ENCODE data around the gene BORCS8.
A peak's percentile ranks its signal among the peaks of the same experiment; 100 is the strongest.

The BORCS8 gene

DNA sequence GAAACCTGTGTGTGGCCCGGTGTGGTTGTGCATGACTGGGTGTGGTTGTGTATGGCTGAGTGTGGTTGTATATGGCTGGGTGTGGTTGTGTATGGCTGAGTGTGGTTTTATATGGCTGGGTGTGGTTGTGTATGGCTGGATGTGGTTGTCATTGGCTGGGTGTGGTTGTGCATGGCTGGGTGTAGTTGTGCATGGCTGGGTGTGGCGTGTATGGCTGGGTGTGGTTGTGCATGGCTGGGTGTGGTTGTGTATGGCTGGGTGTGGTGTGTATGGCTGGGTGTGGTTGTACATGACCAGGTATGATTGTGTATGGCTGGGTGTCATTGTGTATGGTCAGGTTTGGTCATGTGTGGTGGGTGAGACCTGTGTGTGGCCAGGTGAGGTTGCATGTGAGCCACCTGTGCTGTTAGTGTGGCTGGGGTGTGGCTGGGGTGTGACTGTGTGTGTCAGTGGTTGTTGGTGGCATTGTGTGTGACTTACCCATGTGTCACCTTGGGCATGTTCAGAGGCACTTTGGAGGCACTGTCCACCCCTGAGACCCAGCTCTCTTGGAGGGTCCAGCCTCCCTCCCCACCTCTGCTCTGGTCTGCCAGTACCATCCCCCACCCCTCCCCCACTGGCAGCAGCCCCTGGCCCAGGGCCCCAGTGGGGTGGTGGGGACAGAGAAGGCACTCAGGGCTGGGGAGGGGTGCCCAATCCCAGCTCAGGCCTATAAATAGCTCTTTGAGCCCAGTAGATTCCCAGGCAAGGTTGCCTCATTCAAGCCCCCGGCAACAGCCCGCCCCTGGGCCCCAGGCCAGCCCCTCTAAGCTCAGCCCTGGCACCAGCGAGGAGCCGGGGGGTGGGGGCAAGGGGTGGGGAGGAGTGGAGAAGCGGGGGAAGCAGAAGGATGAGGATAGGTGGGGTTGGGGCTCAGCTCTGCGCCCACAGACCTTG lies 16.0 kb upstream of the BORCS8 start:
- Mint-ChIP-seq H3K27me3 (peaks cover 58% of the 10 kb centered on the region), H3K36me3 (peaks cover 5% of the 10 kb centered on the region), H3K9me3 (peaks cover 12% of the 10 kb centered on the region), H3K4me1 (peaks cover 39% of the 10 kb centered on the region), H3K4me3 (no peak overlapping the region), H3K27ac (peak overlapping the region; percentile 78)
- CTCF ChIA-PET: no interaction called here
- no peak for DNase-seq

GRCh38 chr19:19206938-19207337 lies 15.0 kb upstream of the BORCS8 start:
- Mint-ChIP-seq H3K4me1 (peaks cover 48% of the 10 kb centered on the region), H3K27ac (peak overlapping the region; percentile 53), H3K9me3 (peaks cover 12% of the 10 kb centered on the region), H3K27me3 (peaks cover 48% of the 10 kb centered on the region), H3K36me3 (peaks cover 9% of the 10 kb centered on the region), H3K4me3 (no peak overlapping the region)
- no peak for DNase-seq
- CTCF ChIA-PET: interaction anchor here (1.1 to 1.3 kb wide), 2 partner anchors 10 to 18 kb away, joined by 3 read pairs; no protein-coding TSS in a partner anchor

- peaks cover 51% of the 10 kb centered on the region for H3K4me1 Mint-ChIP-seq
- no peak overlapping the region for H3K4me3 Mint-ChIP-seq
- no peak overlapping the region for H3K27ac Mint-ChIP-seq
- peaks cover 9% of the 10 kb centered on the region for H3K36me3 Mint-ChIP-seq
- DNase-seq: no peak
- H3K9me3 Mint-ChIP-seq: peaks cover 12% of the 10 kb centered on the region
- H3K27me3 Mint-ChIP-seq: peaks cover 36% of the 10 kb centered on the region
- CTCF ChIA-PET: interaction anchor here (0.7 to 1.3 kb wide), 3 partner anchors 11 to 20 kb away, joined by 3 read pairs; no protein-coding TSS in a partner anchor
Observed at GRCh38 chr19:19205416-19206410, 13.8 kb upstream of the BORCS8 start.

DNA sequence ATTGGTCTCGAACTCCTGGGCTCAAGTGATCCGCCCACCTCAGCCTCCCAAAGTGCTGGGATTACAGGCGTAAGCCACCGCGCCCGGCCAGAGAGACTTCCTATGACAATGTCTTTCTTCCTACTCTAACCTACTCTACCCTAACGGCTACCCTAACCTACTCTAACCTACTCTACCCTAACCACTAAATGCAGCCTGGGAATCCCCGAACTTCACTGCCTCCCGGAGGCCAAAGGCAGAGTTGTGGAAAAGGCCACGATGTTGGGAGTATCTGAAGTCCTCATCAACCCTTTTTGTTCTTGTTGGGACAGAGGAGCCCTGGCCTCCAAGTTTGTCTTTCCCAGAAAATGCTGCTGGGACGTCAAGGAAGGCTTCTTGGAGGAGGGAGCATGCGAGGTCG lies 12.2 kb upstream of the BORCS8 start:
- DNase-seq: no peak
- Mint-ChIP-seq H3K27ac (peak overlapping the region; percentile 52), H3K9me3 (peaks cover 12% of the 10 kb centered on the region), H3K27me3 (peaks cover 22% of the 10 kb centered on the region), H3K4me1 (peaks cover 52% of the 10 kb centered on the region), H3K4me3 (peak overlapping the region; percentile 88), H3K36me3 (peaks cover 15% of the 10 kb centered on the region)
- CTCF ChIA-PET: interaction anchor here (0.7 kb wide), 1 partner anchor 10 kb away, joined by 3 read pairs; no protein-coding TSS in a partner anchor

DNA sequence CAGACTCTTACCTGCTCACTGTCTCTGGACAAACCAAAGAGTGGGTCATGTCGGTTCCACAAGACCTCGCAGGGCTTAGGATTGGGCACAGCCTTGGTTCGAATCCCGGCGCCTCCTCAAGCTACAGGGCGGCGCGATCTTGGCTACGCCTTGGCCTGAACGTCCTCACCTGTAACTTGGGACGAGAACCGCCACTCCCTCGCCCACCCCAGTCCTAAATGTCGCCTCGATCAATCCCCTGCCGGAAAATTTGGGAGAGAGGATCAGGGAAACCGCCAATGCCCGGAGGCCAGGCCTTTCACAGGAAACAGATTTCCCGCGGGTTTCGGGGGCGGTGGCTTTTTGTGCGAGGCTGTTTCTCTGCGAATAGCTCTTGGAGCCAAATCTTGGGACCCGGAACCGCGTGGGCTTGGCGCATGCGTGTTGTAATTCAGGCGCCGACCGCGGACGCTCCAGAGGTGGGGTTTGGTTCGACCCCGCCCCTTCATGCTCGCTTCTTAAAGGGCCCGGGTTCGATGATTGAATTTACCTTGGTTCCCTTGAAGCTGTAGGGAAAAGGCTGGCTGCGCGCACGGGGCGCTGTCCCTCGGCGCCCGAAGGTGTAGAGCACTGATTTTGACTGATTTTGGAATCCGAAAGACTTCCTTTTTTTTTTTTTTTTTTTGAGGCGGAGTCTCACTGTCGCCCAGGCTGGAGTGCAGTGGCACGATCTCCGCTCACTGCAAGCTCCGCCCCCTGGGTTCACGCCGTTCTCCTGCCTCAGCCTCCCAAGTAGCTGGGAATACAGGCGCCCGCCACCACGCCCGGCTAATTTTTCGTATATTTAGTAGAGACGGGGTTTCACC lies 11.3 kb upstream of the BORCS8 start, which contains the start of gene NR2C2AP:
TSS of gene NR2C2AP (minus strand) at position 403 of the 845 bp plus-strand sequence. CDS start at position 49, 354 bp downstream.
- peak; percentile 95 for DNase-seq
- H3K27me3 Mint-ChIP-seq: peaks cover 20% of the 10 kb centered on the region
- peaks cover 20% of the 10 kb centered on the region for H3K36me3 Mint-ChIP-seq
- H3K9me3 Mint-ChIP-seq: peaks cover 12% of the 10 kb centered on the region
- CTCF ChIA-PET: interaction anchor here (0.7 kb wide), 1 partner anchor 29 kb away, joined by 3 read pairs; no protein-coding TSS in a partner anchor
- H3K4me1 Mint-ChIP-seq: peaks cover 52% of the 10 kb centered on the region
- H3K4me3 Mint-ChIP-seq: peak within 1 kb of the TSS; percentile 88
- H3K27ac Mint-ChIP-seq: peak within 1 kb of the TSS; percentile 90

- CTCF ChIA-PET: no interaction called here
- peaks cover 19% of the 10 kb centered on the region for H3K27me3 Mint-ChIP-seq
- H3K4me3 Mint-ChIP-seq: peak overlapping the region; percentile 88
- H3K4me1 Mint-ChIP-seq: peaks cover 49% of the 10 kb centered on the region
- H3K36me3 Mint-ChIP-seq: peaks cover 24% of the 10 kb centered on the region
- H3K9me3 Mint-ChIP-seq: peaks cover 10% of the 10 kb centered on the region
- peak overlapping the region; percentile 90 for H3K27ac Mint-ChIP-seq
- no peak for DNase-seq
Observed at GRCh38 chr19:19202707-19203011, 10.7 kb upstream of the BORCS8 start.

DNA sequence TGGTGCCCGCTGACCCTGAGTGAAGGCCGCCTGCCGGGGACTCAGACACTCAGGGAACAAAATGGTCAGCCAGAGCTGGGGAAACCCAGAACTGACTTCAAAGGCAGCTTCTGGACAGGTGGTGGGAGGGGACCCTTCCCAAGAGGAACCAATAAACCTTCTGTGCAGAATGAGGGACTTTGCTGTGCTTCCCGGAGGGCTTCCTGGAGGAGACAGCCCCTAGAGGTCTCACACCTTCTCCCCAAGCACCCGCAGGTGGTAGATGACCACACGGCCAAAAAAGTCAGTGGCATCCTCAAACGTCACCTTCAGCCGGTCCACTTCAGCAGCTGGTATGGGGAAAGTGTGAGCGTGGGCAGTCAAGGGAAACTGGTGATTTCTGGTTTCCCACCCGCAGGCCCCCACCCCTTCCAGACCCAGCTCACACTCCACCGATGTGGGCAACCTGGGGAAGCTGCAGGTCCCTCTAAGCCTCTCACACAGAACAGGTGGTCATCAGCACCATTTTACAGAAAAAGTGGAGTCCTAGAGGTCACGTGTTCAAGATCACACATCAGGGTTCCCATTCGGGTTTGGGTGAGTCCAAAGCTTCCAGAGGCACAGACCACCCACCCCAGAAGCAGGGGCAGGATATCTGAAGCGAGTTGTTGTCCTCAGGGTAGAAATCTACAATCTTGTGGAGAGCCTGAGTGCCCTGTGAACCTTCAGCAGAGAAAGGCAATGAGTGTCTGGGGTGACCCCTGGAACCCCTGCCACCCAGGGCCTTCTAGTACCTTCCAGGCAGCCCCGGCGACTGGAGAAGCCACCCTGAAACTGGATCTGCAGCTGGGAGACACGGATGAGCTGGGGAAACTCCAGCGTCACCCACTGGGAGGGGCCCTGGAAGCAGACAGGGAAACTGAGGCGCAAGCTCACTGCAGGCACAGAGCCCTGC lies 10.0 kb upstream of the BORCS8 start:
- peaks cover 3% of the 10 kb centered on the region for H3K9me3 Mint-ChIP-seq
- DNase-seq: no peak
- H3K4me3 Mint-ChIP-seq: peak overlapping the region; percentile 88
- peak overlapping the region; percentile 90 for H3K27ac Mint-ChIP-seq
- peaks cover 42% of the 10 kb centered on the region for H3K4me1 Mint-ChIP-seq
- H3K27me3 Mint-ChIP-seq: peaks cover 12% of the 10 kb centered on the region
- CTCF ChIA-PET: interaction anchor here (1.0 kb wide), 1 partner anchor 9 kb away, joined by 3 read pairs; no protein-coding TSS in a partner anchor
- H3K36me3 Mint-ChIP-seq: peaks cover 25% of the 10 kb centered on the region

- Mint-ChIP-seq H3K9me3 (no peaks in the 10 kb centered on the region), H3K27ac (peak overlapping the region; percentile 98), H3K4me3 (peak overlapping the region; percentile 99), H3K4me1 (peaks cover 51% of the 10 kb centered on the region), H3K27me3 (no peaks in the 10 kb centered on the region), H3K36me3 (peaks cover 27% of the 10 kb centered on the region)
- CTCF ChIA-PET: interaction anchor here (1.2 kb wide), 1 partner anchor 11 kb away, joined by 3 read pairs; no protein-coding TSS in a partner anchor
- DNase-seq: no peak
Observed at GRCh38 chr19:19193926-19194325, 2.0 kb upstream of the BORCS8 start.

- no peaks in the 10 kb centered on the region for H3K27me3 Mint-ChIP-seq
- H3K36me3 Mint-ChIP-seq: peaks cover 22% of the 10 kb centered on the region
- peak overlapping the region; percentile 98 for H3K27ac Mint-ChIP-seq
- H3K4me3 Mint-ChIP-seq: peak overlapping the region; percentile 99
- CTCF ChIA-PET: interaction anchor here (0.8 to 1.5 kb wide), 3 partner anchors 9 to 33 kb away, joined by 3 read pairs; no protein-coding TSS in a partner anchor
- no peak for DNase-seq
- H3K4me1 Mint-ChIP-seq: peaks cover 54% of the 10 kb centered on the region
- no peaks in the 10 kb centered on the region for H3K9me3 Mint-ChIP-seq
Observed at GRCh38 chr19:19192910-19193423, 1.0 kb upstream of the BORCS8 start.

DNA sequence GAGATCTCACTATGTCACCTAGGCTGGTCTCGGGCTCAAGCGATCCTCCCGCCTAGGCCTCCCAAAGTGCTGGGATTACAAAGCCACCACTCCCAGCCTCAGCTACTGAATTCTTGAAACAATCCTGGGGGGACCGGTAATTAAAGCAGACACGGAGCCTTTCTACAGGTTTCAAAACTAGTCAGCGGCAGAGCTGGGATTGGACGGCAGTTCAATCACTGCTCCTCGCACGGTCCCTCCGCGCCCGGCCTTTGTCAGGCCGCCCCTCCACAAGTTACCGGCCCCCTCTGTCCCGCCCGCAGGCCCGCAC lies 229 bp downstream of the BORCS8 start:
- H3K9me3 Mint-ChIP-seq: no peaks in the 10 kb centered on the region
- peak overlapping the region; percentile 98 for H3K27ac Mint-ChIP-seq
- no peaks in the 10 kb centered on the region for H3K27me3 Mint-ChIP-seq
- H3K4me3 Mint-ChIP-seq: peak overlapping the region; percentile 99
- H3K4me1 Mint-ChIP-seq: peaks cover 54% of the 10 kb centered on the region
- H3K36me3 Mint-ChIP-seq: peaks cover 22% of the 10 kb centered on the region
- no peak for DNase-seq
- CTCF ChIA-PET: interaction anchor here (1.5 to 2.7 kb wide), 3 partner anchors 17 to 173 kb away, joined by 3 to 8 read pairs (median 3); no protein-coding TSS in a partner anchor

GRCh38 chr19:19186742-19187141 lies 5.2 kb downstream of the BORCS8 start:
- Mint-ChIP-seq H3K27me3 (no peaks in the 10 kb centered on the region), H3K27ac (peak overlapping the region; percentile 28), H3K36me3 (peaks cover 18% of the 10 kb centered on the region), H3K4me1 (peaks cover 35% of the 10 kb centered on the region), H3K9me3 (peaks cover 3% of the 10 kb centered on the region), H3K4me3 (no peak overlapping the region)
- no peak for DNase-seq
- CTCF ChIA-PET: no interaction called here
